ENCODE results near the gene RPS6KA3. TPM values are rescaled to one million over a fixed set of nuclear protein-coding genes. Genes with fewer than 3 reads are reported as not detected.

The RPS6KA3 gene
- total RNA-seq, 1 experiment from 2014 or later, result 14.6 TPM

- TF ChIP-seq, protein P1, sequence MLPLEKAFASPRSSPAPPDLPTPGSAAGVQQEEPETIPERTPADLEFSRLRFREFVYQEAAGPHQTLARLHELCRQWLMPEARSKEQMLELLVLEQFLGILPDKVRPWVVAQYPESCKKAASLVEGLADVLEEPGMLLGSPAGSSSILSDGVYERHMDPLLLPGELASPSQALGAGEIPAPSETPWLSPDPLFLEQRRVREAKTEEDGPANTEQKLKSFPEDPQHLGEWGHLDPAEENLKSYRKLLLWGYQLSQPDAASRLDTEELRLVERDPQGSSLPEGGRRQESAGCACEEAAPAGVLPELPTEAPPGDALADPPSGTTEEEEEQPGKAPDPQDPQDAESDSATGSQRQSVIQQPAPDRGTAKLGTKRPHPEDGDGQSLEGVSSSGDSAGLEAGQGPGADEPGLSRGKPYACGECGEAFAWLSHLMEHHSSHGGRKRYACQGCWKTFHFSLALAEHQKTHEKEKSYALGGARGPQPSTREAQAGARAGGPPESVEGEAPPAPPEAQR (CRISPR knock-in tag; IDR thresholded peaks at IDR 0.05), result no peak
- TF ChIP-seq MAX (CRISPR knock-in tag; IDR thresholded peaks at IDR 0.05) (peak; percentile 87; the same call in 1 of the 2 replicates), RORB (CRISPR knock-in tag; IDR thresholded peaks at IDR 0.05) (no peak), ZNF423 (CRISPR knock-in tag; IDR thresholded peaks at IDR 0.05) (no peak), CREB1 (CRISPR knock-in tag; IDR thresholded peaks at IDR 0.05) (no peak), ELF4 (CRISPR knock-in tag; IDR thresholded peaks at IDR 0.05; ENCODE audit: low read depth) (no peak), ZNF396 (CRISPR knock-in tag; IDR thresholded peaks at IDR 0.05; ENCODE audit: borderline replicate concordance) (no peak), ZNF671 (CRISPR knock-in tag; IDR thresholded peaks at IDR 0.05) (no peak), MLX (CRISPR knock-in tag; IDR thresholded peaks at IDR 0.05) (0 out of 2 replicates have a peak, but pooled peaks have one; percentile 74), NFE2L1 (CRISPR knock-in tag; IDR thresholded peaks at IDR 0.05) (peak; percentile 45; the same call in 1 of the 2 replicates), ZNF317 (CRISPR knock-in tag; IDR thresholded peaks at IDR 0.05; ENCODE audit: borderline replicate concordance, low read depth) (0 out of 2 replicates have a peak, but pooled peaks have one; percentile 46), NR3C1 (CRISPR knock-in tag; conservative IDR thresholded peaks at IDR 0.05; ENCODE audit: low read depth) (no peak), KAT7 (CRISPR knock-in tag; IDR thresholded peaks at IDR 0.05; ENCODE audit: borderline replicate concordance) (0 out of 2 replicates have a peak, but pooled peaks have one; percentile 47), ZBTB21 (CRISPR knock-in tag; IDR thresholded peaks at IDR 0.05; ENCODE audit: borderline replicate concordance) (peak; percentile 63; the same call in 1 of the 2 replicates), ZMAT4 (CRISPR knock-in tag; IDR thresholded peaks at IDR 0.05) (no peak), PRRX2 (CRISPR knock-in tag; IDR thresholded peaks at IDR 0.05) (no peak), ZNF232 (CRISPR knock-in tag; IDR thresholded peaks at IDR 0.05) (0 out of 2 replicates have a peak, but pooled peaks have one; percentile 32), FOXP1 (CRISPR knock-in tag; IDR thresholded peaks at IDR 0.05; ENCODE audit: borderline replicate concordance) (peak; percentile 93), JUN (CRISPR knock-in tag; IDR thresholded peaks at IDR 0.05) (no peak), FOXJ3 (CRISPR knock-in tag; IDR thresholded peaks at IDR 0.05; ENCODE audit: borderline replicate concordance) (no peak), USF1 (CRISPR knock-in tag; IDR thresholded peaks at IDR 0.05) (no peak), ZNF532 (CRISPR knock-in tag; IDR thresholded peaks at IDR 0.05; ENCODE audit: borderline replicate concordance) (no peak), TEAD4 (CRISPR knock-in tag; IDR thresholded peaks at IDR 0.05) (no peak)
- TF ChIP-seq, protein P2, sequence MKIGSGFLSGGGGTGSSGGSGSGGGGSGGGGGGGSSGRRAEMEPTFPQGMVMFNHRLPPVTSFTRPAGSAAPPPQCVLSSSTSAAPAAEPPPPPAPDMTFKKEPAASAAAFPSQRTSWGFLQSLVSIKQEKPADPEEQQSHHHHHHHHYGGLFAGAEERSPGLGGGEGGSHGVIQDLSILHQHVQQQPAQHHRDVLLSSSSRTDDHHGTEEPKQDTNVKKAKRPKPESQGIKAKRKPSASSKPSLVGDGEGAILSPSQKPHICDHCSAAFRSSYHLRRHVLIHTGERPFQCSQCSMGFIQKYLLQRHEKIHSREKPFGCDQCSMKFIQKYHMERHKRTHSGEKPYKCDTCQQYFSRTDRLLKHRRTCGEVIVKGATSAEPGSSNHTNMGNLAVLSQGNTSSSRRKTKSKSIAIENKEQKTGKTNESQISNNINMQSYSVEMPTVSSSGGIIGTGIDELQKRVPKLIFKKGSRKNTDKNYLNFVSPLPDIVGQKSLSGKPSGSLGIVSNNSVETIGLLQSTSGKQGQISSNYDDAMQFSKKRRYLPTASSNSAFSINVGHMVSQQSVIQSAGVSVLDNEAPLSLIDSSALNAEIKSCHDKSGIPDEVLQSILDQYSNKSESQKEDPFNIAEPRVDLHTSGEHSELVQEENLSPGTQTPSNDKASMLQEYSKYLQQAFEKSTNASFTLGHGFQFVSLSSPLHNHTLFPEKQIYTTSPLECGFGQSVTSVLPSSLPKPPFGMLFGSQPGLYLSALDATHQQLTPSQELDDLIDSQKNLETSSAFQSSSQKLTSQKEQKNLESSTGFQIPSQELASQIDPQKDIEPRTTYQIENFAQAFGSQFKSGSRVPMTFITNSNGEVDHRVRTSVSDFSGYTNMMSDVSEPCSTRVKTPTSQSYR (CRISPR knock-in tag; IDR thresholded peaks at IDR 0.05), result no peak
- TF ChIP-seq, protein P3, sequence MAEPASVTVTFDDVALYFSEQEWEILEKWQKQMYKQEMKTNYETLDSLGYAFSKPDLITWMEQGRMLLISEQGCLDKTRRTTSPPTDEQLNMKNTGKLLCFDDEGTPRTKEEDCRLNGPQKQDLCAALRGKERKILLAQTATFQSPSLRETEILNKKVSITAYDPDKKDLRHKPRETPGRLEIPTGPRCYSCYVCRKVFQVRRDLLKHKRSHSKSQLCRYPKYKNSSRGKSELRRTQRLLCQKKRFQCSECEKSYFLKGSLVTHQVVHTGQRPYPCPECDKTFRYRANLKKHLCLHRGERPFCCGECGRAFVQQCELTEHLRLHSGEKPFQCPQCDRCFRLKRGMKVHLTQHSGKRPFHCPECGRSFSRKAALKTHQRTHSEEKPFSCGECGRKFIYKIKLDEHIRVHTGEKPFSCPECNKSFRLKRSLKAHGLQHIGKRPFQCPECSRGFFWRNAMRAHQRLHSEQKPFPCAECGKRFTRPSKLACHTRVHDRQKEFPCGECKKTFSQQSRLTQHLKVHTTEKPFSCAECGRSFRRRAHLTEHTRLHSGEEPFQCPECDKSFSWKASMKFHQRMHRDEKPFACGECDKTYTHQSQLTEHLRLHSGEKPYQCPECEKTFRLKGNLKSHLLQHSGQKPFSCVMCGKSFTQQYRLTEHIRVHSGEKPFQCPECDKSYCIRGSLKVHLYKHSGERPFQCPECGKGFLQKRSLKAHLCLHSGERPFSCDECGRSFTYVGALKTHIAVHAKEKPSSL (CRISPR knock-in tag; conservative IDR thresholded peaks at IDR 0.05), result no peak
Measured at GRCh38 chrX:20116577-20117240, 150.0 kb downstream of the RPS6KA3 start, which contains the start of gene MAP7D2 (continued).
